ENCODE data around the gene SMARCC1.

SMARCC1 gene

DNA sequence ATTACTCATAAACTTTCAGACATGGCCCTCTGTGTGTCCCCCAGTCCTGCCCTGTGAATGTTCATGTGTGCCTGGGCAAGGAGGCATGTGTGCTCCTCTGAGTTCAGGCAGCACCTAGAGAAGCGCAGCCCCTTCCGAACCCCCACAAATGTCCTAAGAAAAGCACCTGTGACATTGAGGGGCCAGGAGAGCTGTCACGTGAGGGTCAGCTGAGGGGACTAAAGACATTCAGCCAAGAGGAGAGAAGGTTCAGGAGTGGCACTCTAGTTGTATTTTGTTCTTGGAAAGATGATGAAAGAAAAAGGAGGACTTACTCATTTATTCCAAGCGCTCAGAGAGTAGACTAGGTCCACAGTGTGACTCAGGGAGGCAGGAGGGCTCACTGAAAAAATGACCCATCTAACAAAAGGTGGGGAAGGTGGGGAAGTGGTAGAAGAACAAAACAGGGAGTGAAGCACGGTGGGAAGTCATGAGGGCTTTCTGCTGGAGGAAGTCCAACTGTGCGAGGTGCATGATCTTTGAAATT is 240.0 kb downstream of the SMARCC1 start:
- no peak for DNase-seq (ENCODE audit: low spot score)

- DNase-seq (ENCODE audit: low spot score) = no peak
Measured at GRCh38 chr3:47540281-47540680, 241.4 kb downstream of the SMARCC1 start.

- DNase-seq (ENCODE audit: low spot score) = no peak
Measured at GRCh38 chr3:47536967-47537366, 244.7 kb downstream of the SMARCC1 start.

DNA sequence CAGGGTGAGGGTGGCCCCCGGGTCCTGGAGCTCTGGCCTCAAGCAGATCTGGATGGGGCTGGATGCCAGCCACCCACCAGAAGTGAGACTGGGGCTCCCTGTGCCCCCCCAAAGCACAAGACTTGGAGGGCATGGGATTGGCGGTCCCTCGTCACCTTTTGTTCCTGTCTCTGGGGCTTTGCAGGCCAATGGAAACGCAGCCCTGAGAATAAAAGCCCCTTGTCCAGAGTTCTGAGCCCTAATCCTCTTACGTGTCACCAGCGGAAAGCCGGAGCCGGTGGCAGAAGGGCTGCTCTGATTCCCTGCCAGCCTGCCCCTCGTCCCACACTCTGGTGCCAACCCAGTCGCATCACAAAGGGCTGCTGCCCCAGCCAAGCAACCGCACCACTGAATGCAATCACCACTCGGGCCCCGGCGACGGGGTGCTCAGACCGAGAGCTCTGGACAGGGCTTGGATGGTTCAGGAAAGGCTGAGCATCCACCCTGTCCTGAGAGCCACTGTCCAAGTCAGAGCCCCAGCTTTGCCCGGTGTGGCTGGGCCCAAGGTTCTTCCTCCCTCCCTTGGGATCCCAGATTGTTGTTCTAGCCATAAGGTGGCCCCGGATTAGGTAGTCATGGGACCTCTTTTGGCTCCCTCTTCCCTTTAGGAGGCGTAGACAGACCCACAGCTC is 245.3 kb downstream of the SMARCC1 start:
- no peak for DNase-seq (ENCODE audit: low spot score)

Measured in HuH-7.5 (cell line).